HUES48 (cell line): ENCODE results near the gene HOMER2.
"Not testable (repeated sequence)": the region's sequence is repeated elsewhere in the genome, so short reads cannot be mapped to it uniquely, and the experiment has no call there.

Source experiments
- H3K27ac ChIP-seq: one replicate; pipeline ENCODE4 v1.7.0; 2013; ENCODE audit warnings: low read depth, low read length, inconsistent platforms
- H3K27me3 ChIP-seq: 2 replicates; pipeline ENCODE4 v1.6.1; 2013; ENCODE audit warnings: mild to moderate bottlenecking, low read length; ENCODE audit not compliant: control insufficient read depth, insufficient read depth
- H3K36me3 ChIP-seq: 2 replicates; pipeline ENCODE4 v1.6.1; 2013; ENCODE audit warnings: low read length; ENCODE audit not compliant: control insufficient read depth, insufficient read depth
- H3K4me1 ChIP-seq: 2 replicates; pipeline ENCODE4 v1.6.1; 2013; ENCODE audit warnings: mild to moderate bottlenecking, low read length; ENCODE audit not compliant: control insufficient read depth, insufficient read depth
- H3K4me3 ChIP-seq: 2 replicates; pipeline ENCODE4 v1.5.1; 2013; ENCODE audit warnings: mild to moderate bottlenecking, low read depth, low read length
- H3K9ac ChIP-seq: 2 replicates; pipeline ENCODE4 v1.6.1; 2013; ENCODE audit warnings: mild to moderate bottlenecking, low read depth, low read length, moderate library complexity
- H3K9me3 ChIP-seq: 2 replicates; pipeline ENCODE4 v1.6.1; 2013; ENCODE audit warnings: low read length; ENCODE audit not compliant: control insufficient read depth, insufficient read depth

The HOMER2 gene

DNA sequence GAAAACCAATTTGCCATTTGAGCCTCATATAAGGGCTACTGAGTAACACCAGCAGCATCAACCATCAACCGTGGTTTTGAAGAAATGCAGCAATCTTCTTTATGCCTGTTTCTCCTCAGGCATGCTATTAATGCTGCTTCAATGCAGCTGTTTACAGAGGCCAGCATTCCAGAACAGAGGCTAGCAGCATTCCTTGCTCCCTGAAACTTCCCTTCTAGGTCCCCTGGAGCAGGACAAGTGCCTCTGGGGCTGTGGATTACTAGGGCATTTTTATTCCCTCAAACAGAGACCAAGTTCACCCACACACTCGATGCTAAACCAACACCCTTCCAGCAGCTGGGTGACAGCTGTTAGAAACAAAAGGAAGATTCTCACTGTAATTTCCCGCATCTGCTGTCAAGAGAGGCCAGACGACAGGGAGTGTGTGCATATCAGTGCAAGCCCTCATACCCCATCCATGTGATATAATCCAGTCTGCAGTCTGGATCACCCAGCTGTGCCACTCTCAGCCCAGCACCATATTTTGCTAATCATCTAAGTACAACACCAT lies 57.5 kb downstream of the HOMER2 start:
- Histone ChIP-seq H3K4me1 (peaks cover 10% of the 10 kb centered on the region), H3K36me3 (no peaks in the 10 kb centered on the region), H3K9ac (no peak overlapping the region), H3K9me3 (no peaks in the 10 kb centered on the region), H3K4me3 (no peak overlapping the region), H3K27ac (no peak overlapping the region), H3K27me3 (no peaks in the 10 kb centered on the region)

DNA sequence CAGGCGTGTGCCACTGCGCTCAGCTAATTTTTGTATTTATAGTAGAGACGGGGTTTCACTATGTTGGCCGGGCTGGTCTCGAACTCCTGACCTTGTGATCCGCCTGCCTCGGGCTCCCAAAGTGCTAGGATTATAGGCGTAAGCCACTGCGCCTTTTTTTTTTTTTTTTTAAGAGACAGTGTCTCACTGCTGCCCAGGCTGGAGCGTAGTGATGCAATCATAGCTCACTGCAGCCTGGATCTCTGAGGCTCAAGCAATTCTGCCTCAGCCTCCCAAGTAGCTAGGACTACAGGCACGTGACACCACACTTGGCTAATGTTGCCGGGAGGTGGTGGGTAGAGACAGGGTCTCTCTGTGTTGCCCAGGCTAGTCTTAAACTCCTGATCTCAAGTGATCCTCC lies 59.0 kb downstream of the HOMER2 start:
- not testable (repeated sequence) for H3K27ac ChIP-seq, H3K36me3 ChIP-seq, H3K27me3 ChIP-seq, H3K9me3 ChIP-seq, H3K9ac ChIP-seq, H3K4me3 ChIP-seq
- peaks cover 10% of the 10 kb centered on the region for H3K4me1 ChIP-seq

GRCh38 chr15:82892573-82892972 lies 59.9 kb downstream of the HOMER2 start:
- 0 out of 2 replicates have a peak, but pooled peaks cover 4% of the 10 kb centered on the region for H3K36me3 ChIP-seq
- no peaks in the 10 kb centered on the region for H3K27me3 ChIP-seq
- no peak overlapping the region for H3K9ac ChIP-seq
- peaks cover 10% of the 10 kb centered on the region for H3K4me1 ChIP-seq
- H3K4me3 ChIP-seq: no peak overlapping the region
- no peak overlapping the region for H3K27ac ChIP-seq
- H3K9me3 ChIP-seq: no peaks in the 10 kb centered on the region

GRCh38 chr15:82890995-82891390 lies 61.5 kb downstream of the HOMER2 start:
- no peaks in the 10 kb centered on the region for H3K27me3 ChIP-seq
- peaks cover 10% of the 10 kb centered on the region for H3K4me1 ChIP-seq
- no peaks in the 10 kb centered on the region for H3K9me3 ChIP-seq
- 0 out of 2 replicates have a peak, but pooled peaks cover 4% of the 10 kb centered on the region for H3K36me3 ChIP-seq
- H3K4me3 ChIP-seq: no peak overlapping the region
- no peak overlapping the region for H3K9ac ChIP-seq
- H3K27ac ChIP-seq: no peak overlapping the region

- no peak overlapping the region for H3K27ac ChIP-seq
- H3K4me1 ChIP-seq: peaks cover 9% of the 10 kb centered on the region
- H3K4me3 ChIP-seq: no peak overlapping the region
- H3K9ac ChIP-seq: no peak overlapping the region
- H3K9me3 ChIP-seq: no peaks in the 10 kb centered on the region
- 0 out of 2 replicates have a peak, but pooled peaks cover 4% of the 10 kb centered on the region for H3K36me3 ChIP-seq
- H3K27me3 ChIP-seq: no peaks in the 10 kb centered on the region
Measured at GRCh38 chr15:82890338-82890994, 62.1 kb downstream of the HOMER2 start.

DNA sequence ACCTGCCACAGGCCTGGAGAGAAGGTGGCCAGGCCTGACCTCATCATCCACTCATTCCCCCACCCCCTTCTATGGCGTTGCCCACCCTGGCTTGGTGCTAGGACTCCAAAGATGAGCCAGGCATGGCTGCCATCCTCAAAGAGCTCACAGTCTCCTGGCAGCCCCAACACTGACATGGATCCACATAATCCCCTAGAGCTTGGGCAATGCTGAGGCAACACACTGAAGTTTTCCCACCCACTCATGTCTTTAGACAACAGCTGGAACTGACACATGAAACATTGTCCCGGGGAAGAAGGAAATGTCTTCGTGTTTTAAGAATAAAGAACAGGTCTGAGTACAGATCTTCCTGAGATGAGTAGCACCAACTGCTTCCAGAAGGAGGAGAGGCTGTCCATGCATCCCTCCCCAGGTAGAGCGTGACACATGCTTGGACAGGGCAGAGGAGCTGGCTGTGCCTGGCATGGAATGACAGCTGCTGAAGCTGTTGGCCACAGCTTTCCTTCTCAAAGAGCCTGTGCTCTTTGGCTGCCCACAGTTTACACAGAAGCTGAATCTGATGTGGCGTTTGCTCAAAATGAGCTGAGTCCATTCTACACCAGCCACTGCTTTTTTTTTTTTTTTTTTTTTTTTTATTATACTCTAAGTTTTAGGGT lies 70.1 kb downstream of the HOMER2 start:
- Histone ChIP-seq H3K4me3 (no peak overlapping the region), H3K9me3 (no peaks in the 10 kb centered on the region), H3K9ac (no peak overlapping the region), H3K36me3 (no peaks in the 10 kb centered on the region), H3K27me3 (no peaks in the 10 kb centered on the region), H3K27ac (no peak overlapping the region), H3K4me1 (no peaks in the 10 kb centered on the region)

DNA sequence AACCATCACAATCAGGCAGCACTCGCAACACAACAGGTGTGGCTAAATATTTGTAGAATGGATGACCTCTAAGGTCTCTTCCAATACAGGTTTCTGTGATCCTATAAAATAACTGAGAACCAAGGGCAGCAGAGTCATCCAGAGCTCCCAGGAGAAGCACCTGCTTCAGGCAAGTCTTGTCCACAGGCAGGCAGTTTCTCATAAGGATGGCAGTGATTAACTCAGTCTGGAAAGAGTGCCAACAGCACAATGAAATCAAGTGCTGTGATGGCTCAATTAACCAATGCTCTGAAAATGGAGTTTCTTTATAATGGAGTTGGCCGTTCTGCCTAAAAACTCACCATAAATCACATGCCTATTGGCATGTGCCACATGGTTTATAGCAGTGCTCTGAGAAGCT lies 70.8 kb downstream of the HOMER2 start:
- no peak overlapping the region for H3K27ac ChIP-seq
- no peak overlapping the region for H3K9ac ChIP-seq

GRCh38 chr15:82880704-82881103 lies 71.8 kb downstream of the HOMER2 start:
- Histone ChIP-seq H3K4me1 (no peaks in the 10 kb centered on the region), H3K27me3 (no peaks in the 10 kb centered on the region), H3K36me3 (no peaks in the 10 kb centered on the region), H3K27ac (no peak overlapping the region), H3K4me3 (no peak overlapping the region), H3K9ac (no peak overlapping the region), H3K9me3 (no peaks in the 10 kb centered on the region)

More for the DNA sequence above, 70.8 kb downstream of the HOMER2 start:
- H3K9me3 ChIP-seq: no peaks in the 10 kb centered on the region
- no peak overlapping the region for H3K4me3 ChIP-seq
- H3K4me1 ChIP-seq: no peaks in the 10 kb centered on the region
- H3K27me3 ChIP-seq: no peaks in the 10 kb centered on the region
- no peaks in the 10 kb centered on the region for H3K36me3 ChIP-seq

DNA sequence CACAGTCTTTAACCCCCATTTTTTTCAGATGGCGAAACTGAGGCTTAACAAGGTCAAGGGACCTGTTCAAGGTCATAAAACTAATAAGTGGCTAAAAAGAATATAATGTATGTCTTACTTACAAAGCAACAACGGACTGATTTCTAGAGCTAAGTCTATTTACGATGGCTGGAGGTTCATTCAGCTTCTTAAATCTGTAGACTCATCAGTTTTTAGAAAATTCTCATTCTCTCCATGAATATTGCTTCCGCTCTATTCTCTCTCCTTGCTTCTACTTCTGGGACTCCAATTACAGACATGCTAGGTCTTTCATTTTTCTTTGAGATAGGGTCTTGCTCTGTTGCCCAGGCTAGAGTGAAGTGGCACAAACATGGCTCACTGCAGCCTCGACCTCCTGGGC lies 74.2 kb downstream of the HOMER2 start:
- Histone ChIP-seq H3K9ac (no peak overlapping the region), H3K27me3 (no peaks in the 10 kb centered on the region)

GRCh38 chr15:82877825-82878224 lies 74.7 kb downstream of the HOMER2 start:
- Histone ChIP-seq H3K4me3 (no peak overlapping the region), H3K27me3 (no peaks in the 10 kb centered on the region), H3K36me3 (no peaks in the 10 kb centered on the region), H3K9ac (no peak overlapping the region), H3K4me1 (no peaks in the 10 kb centered on the region), H3K27ac (no peak overlapping the region), H3K9me3 (no peaks in the 10 kb centered on the region)

More for the DNA sequence above, 74.2 kb downstream of the HOMER2 start:
- H3K4me3 ChIP-seq: no peak overlapping the region
- no peaks in the 10 kb centered on the region for H3K4me1 ChIP-seq
- no peaks in the 10 kb centered on the region for H3K9me3 ChIP-seq
- H3K27ac ChIP-seq: no peak overlapping the region
- no peaks in the 10 kb centered on the region for H3K36me3 ChIP-seq

- H3K4me1 ChIP-seq: no peaks in the 10 kb centered on the region
Measured at GRCh38 chr15:82875411-82876003, 77.0 kb downstream of the HOMER2 start.

More at GRCh38 chr15:82875411-82876003, 77.0 kb downstream of the HOMER2 start:
- Histone ChIP-seq H3K9ac (no peak overlapping the region), H3K9me3 (no peaks in the 10 kb centered on the region), H3K4me3 (no peak overlapping the region), H3K27me3 (no peaks in the 10 kb centered on the region), H3K36me3 (no peaks in the 10 kb centered on the region), H3K27ac (no peak overlapping the region)
